MV-4-11 (cell line): ENCODE results near the gene CYP27C1.
A peak's percentile ranks its signal among the peaks of the same experiment; 100 is the strongest.
"Not testable (repeated sequence)": the region's sequence is repeated elsewhere in the genome, so short reads cannot be mapped to it uniquely, and the experiment has no call there.

ENCODE experiments used
- DNase-seq: peaks from one replicate; lab custom pipeline; 2025; lab: John Stamatoyannopoulos, UW

Gene CYP27C1

GRCh38 chr2:127220102-127220767 lies at the start of gene CYP27C1:
Gene CYP27C1 (minus strand): TSS chr2:127220299. CDS start chr2:127220270, 29 bp downstream.
- no peak for DNase-seq

GRCh38 chr2:127261804-127262406 lies 41.8 kb upstream of the CYP27C1 start:
- DNase-seq, result no peak

GRCh38 chr2:127259355-127259754 lies 39.3 kb upstream of the CYP27C1 start:
- no peak for DNase-seq

- no peak for DNase-seq
Measured at GRCh38 chr2:127256866-127257265, 36.8 kb upstream of the CYP27C1 start.

- DNase-seq, result no peak
Measured at GRCh38 chr2:127256381-127256780, 36.3 kb upstream of the CYP27C1 start.

GRCh38 chr2:127255721-127256120 lies 35.6 kb upstream of the CYP27C1 start:
- no peak for DNase-seq

- DNase-seq, result no peak
Measured at GRCh38 chr2:127255146-127255545, 35.0 kb upstream of the CYP27C1 start.

- no peak for DNase-seq
Measured at GRCh38 chr2:127254386-127254981, 34.4 kb upstream of the CYP27C1 start.

- peak; percentile 27 for DNase-seq
Measured at GRCh38 chr2:127241184-127241583, 21.1 kb upstream of the CYP27C1 start.

GRCh38 chr2:127239395-127239794 lies 19.3 kb upstream of the CYP27C1 start:
- no peak for DNase-seq

- DNase-seq, result not testable (repeated sequence)
Measured at GRCh38 chr2:127237768-127238167, 17.7 kb upstream of the CYP27C1 start.

GRCh38 chr2:127235082-127235702 lies 15.1 kb upstream of the CYP27C1 start:
- no peak for DNase-seq

- peak; percentile 77 for DNase-seq
Measured at GRCh38 chr2:127233710-127234109, 13.6 kb upstream of the CYP27C1 start.

- DNase-seq, result no peak
Measured at GRCh38 chr2:127231130-127231865, 11.2 kb upstream of the CYP27C1 start.

GRCh38 chr2:127229555-127229954 lies 9.5 kb upstream of the CYP27C1 start:
- DNase-seq, result no peak

GRCh38 chr2:127228102-127228501 lies 8.0 kb upstream of the CYP27C1 start:
- DNase-seq, result no peak

- DNase-seq, result not testable (repeated sequence)
Measured at GRCh38 chr2:127227264-127227660, 7.2 kb upstream of the CYP27C1 start.

GRCh38 chr2:127226520-127227263 lies 6.6 kb upstream of the CYP27C1 start:
- peak; percentile 75 for DNase-seq

- no peak for DNase-seq
Measured at GRCh38 chr2:127226132-127226519, 6.0 kb upstream of the CYP27C1 start.

GRCh38 chr2:127225186-127225960 lies 5.3 kb upstream of the CYP27C1 start:
- no peak for DNase-seq

GRCh38 chr2:127224135-127224534 lies 4.0 kb upstream of the CYP27C1 start:
- DNase-seq, result not testable (repeated sequence)
